Thoracic aorta (tissue), 2 donors: ENCODE data around the gene TBC1D7. TPM values are rescaled to one million over a fixed set of nuclear protein-coding genes. Genes with fewer than 3 reads are reported as not detected.

Experiments used
- ATAC-seq: fragments of 150-250 bp; one replicate; pipeline ENCODE4 v1.8.0; 2017; ENCODE audit warnings: low read depth; ENCODE audit not compliant: insufficient number of reproducible peaks, low FRiP score
- DNase-seq: peaks from one replicate; pipeline ENCODE4 v3.0.0-alpha.2; 2020; ENCODE audit warnings: low spot score
- H3K27ac ChIP-seq, 2 donors: fragments of 200-600 bp; sonication (generic); 1 replicate in 1 of 2; 2 replicates in 1 of 2; pipeline ENCODE4 v1.5.1; 2016; ENCODE audit warnings: mild to moderate bottlenecking in 2 of 2, moderate library complexity in 2 of 2
- H3K27me3 ChIP-seq: fragments of 200-600 bp; sonication (generic); replicated peaks from 2 replicates; pipeline ENCODE4 v1.6.0; 2016; ENCODE audit warnings: mild to moderate bottlenecking; ENCODE audit not compliant: insufficient read depth
- H3K36me3 ChIP-seq: fragments of 200-600 bp; sonication (generic); one replicate; pipeline ENCODE4 v1.5.1; 2016
- H3K4me1 ChIP-seq, 2 donors: fragments of 200-600 bp; sonication (generic); 1 replicate in 1 of 2; 2 replicates in 1 of 2; pipeline versions ENCODE4 v1.5.1 to v1.6.0; 2016; ENCODE audit warnings: low read depth in 2 of 2, mild to moderate bottlenecking in 1 of 2; ENCODE audit not compliant: control insufficient read depth in 1 of 2
- H3K4me3 ChIP-seq: fragments of 200-600 bp; sonication (generic); 2 replicates; pipeline ENCODE4 v1.5.1; 2016; ENCODE audit warnings: mild to moderate bottlenecking
- H3K9me3 ChIP-seq: fragments of 200-600 bp; sonication (generic); 2 replicates; pipeline ENCODE4 v1.5.1; 2016
- CTCF ChIP-seq: fragments of 200-600 bp; sonication (generic); IDR thresholded peaks from one replicate; pipeline ENCODE4 v1.5.1; 2019; ENCODE audit warnings: antibody characterized with exemption
- total RNA-seq, 2 donors: library from RNA; depleted of rRNA; stranded (reverse); fragments of >200 nt; gene quantifications; one replicate each; pipeline versions ENCODE4 v1.1.0 to v1.2.3, GENCODE V29; 2016

TBC1D7 gene
- total RNA-seq, 2 donors from 2014 or later = 7.3 to 17.9 TPM

- Histone ChIP-seq H3K4me1 (peaks cover 0 to 7% of the 10 kb centered on the region in 2 donors), H3K27ac (no peak overlapping the region), H3K36me3 (peaks cover 29% of the 10 kb centered on the region), H3K27me3 (no peaks in the 10 kb centered on the region), H3K4me3 (no peak overlapping the region), H3K9me3 (no peaks in the 10 kb centered on the region)
- no peak for TF ChIP-seq CTCF
- no peak for DNase-seq
- ATAC-seq = no peak
Observed at GRCh38 chr6:13278991-13279390, 49.3 kb downstream of the TBC1D7 start.

- no peak for TF ChIP-seq CTCF
- Histone ChIP-seq H3K4me1 (peaks cover 0 to 7% of the 10 kb centered on the region in 2 donors), H3K9me3 (no peaks in the 10 kb centered on the region), H3K27me3 (no peaks in the 10 kb centered on the region), H3K27ac (no peak overlapping the region), H3K36me3 (peaks cover 29% of the 10 kb centered on the region), H3K4me3 (no peak overlapping the region)
- ATAC-seq (no peak), DNase-seq (no peak)
Observed at GRCh38 chr6:13278164-13278563, 50.2 kb downstream of the TBC1D7 start.

- no peak for DNase-seq
- peaks cover 0 to 7% of the 10 kb centered on the region in 2 donors for H3K4me1 ChIP-seq
- no peak for ATAC-seq
- peaks cover 26% of the 10 kb centered on the region for H3K36me3 ChIP-seq
- TF ChIP-seq CTCF = no peak
- H3K27me3 ChIP-seq = no peaks in the 10 kb centered on the region
- H3K9me3 ChIP-seq = no peaks in the 10 kb centered on the region
- no peak overlapping the region for H3K27ac ChIP-seq
- no peak overlapping the region for H3K4me3 ChIP-seq
Observed at GRCh38 chr6:13277231-13277630, 51.1 kb downstream of the TBC1D7 start.

- DNase-seq (no peak), ATAC-seq (no peak)
- no peak for TF ChIP-seq CTCF
- Histone ChIP-seq H3K4me1 (peaks cover 0 to under 1% of the 10 kb centered on the region in 2 donors), H3K27ac (no peak overlapping the region), H3K9me3 (no peaks in the 10 kb centered on the region), H3K36me3 (peaks cover 31% of the 10 kb centered on the region), H3K27me3 (no peaks in the 10 kb centered on the region), H3K4me3 (no peak overlapping the region)
Observed at GRCh38 chr6:13275435-13275989, 52.8 kb downstream of the TBC1D7 start.

GRCh38 chr6:13274707-13275434, 53.5 kb downstream of the TBC1D7 start:
- no peaks in the 10 kb centered on the region for H3K9me3 ChIP-seq
- DNase-seq (no peak), ATAC-seq (no peak)
- peaks cover 31% of the 10 kb centered on the region for H3K36me3 ChIP-seq
- H3K4me3 ChIP-seq = no peak overlapping the region
- H3K4me1 ChIP-seq = peaks cover 0 to 7% of the 10 kb centered on the region in 2 donors
- H3K27me3 ChIP-seq = no peaks in the 10 kb centered on the region
- TF ChIP-seq CTCF = no peak
- H3K27ac ChIP-seq = no peak overlapping the region
